Astrocyte (in vitro differentiated cells and primary cell): ENCODE data around the gene RUNX1. TPM values are rescaled to one million over a fixed set of nuclear protein-coding genes. Genes with fewer than 3 reads are reported as not detected.
A peak's percentile ranks its signal among the peaks of the same experiment; 100 is the strongest.

ENCODE experiments used
- DNase-seq: peaks from one replicate; pipeline ENCODE4 v3.0.0-alpha.2; 2010; ENCODE audit warnings: low read depth
- FAIRE-seq: peaks from 2 replicates; lab custom pipeline; 2011; peaks lifted over from hg19 to GRCh38; lab: Jason Lieb, UNC
- H2AFZ ChIP-seq: 2 replicates; pipeline ENCODE4 v1.6.0; 2012; ENCODE audit warnings: low read depth, low read length, inconsistent platforms
- H3K27ac ChIP-seq: 2 replicates; pipeline ENCODE4 v1.5.1; 2011; ENCODE audit warnings: low read depth, low read length, inconsistent platforms
- H3K27me3 ChIP-seq: 2 replicates; pipeline ENCODE4 v1.6.0; 2011; ENCODE audit warnings: low read length, inconsistent platforms; ENCODE audit not compliant: insufficient read depth
- H3K36me3 ChIP-seq: 2 replicates; pipeline ENCODE4 v1.5.1; 2011; ENCODE audit warnings: low read length, inconsistent platforms; ENCODE audit not compliant: insufficient read depth
- H3K4me1 ChIP-seq: 2 replicates; pipeline ENCODE4 v1.5.1; 2011; ENCODE audit warnings: low read length, inconsistent platforms; ENCODE audit not compliant: insufficient read depth
- H3K4me2 ChIP-seq: 2 replicates; pipeline ENCODE4 v1.6.0; 2012; ENCODE audit warnings: low read length, inconsistent platforms
- H3K4me3 ChIP-seq: 2 replicates; pipeline ENCODE4 v1.5.1; 2011; ENCODE audit warnings: low read depth, mild to moderate bottlenecking, low read length, inconsistent platforms; ENCODE audit not compliant: insufficient read depth
- H3K79me2 ChIP-seq: 2 replicates; pipeline ENCODE4 v1.6.0; 2012; ENCODE audit warnings: mild to moderate bottlenecking, low read length, inconsistent platforms; ENCODE audit not compliant: insufficient read depth
- H3K9ac ChIP-seq: 2 replicates; pipeline ENCODE4 v1.6.0; 2012; ENCODE audit warnings: mild to moderate bottlenecking, low read length, inconsistent platforms
- H3K9me3 ChIP-seq: 2 replicates; pipeline ENCODE4 v1.5.1; 2012; ENCODE audit warnings: low read depth, mild to moderate bottlenecking, low read length, inconsistent platforms; ENCODE audit not compliant: insufficient read depth
- H4K20me1 ChIP-seq: 2 replicates; pipeline ENCODE4 v1.6.0; 2012; ENCODE audit warnings: low read length, inconsistent platforms; ENCODE audit not compliant: insufficient read depth
- H3K27ac Mint-ChIP-seq: one replicate; pipeline ENCODE4 v1.8.0; 2021; ENCODE audit warnings: mild to moderate bottlenecking, mixed read lengths; ENCODE audit not compliant: unreplicated experiment
- H3K27me3 Mint-ChIP-seq: one replicate; pipeline ENCODE4 v1.8.0; 2021; ENCODE audit warnings: low read depth, mixed read lengths; ENCODE audit not compliant: unreplicated experiment
- H3K36me3 Mint-ChIP-seq: one replicate; pipeline ENCODE4 v1.8.0; 2021; ENCODE audit warnings: low read depth, mixed read lengths; ENCODE audit not compliant: unreplicated experiment
- H3K4me1 Mint-ChIP-seq: one replicate; pipeline ENCODE4 v1.8.0; 2021; ENCODE audit warnings: low read depth, mixed read lengths; ENCODE audit not compliant: unreplicated experiment
- H3K4me3 Mint-ChIP-seq: one replicate; pipeline ENCODE4 v1.8.0; 2021; ENCODE audit warnings: mild to moderate bottlenecking, moderate library complexity, mixed read lengths; ENCODE audit not compliant: unreplicated experiment
- H3K9me3 Mint-ChIP-seq: one replicate; pipeline ENCODE4 v1.8.0; 2021; ENCODE audit warnings: mild to moderate bottlenecking, mixed read lengths; ENCODE audit not compliant: unreplicated experiment
- CTCF ChIP-seq: IDR thresholded peaks from 2 replicates; pipeline ENCODE4 v1.5.1; 2011; ENCODE audit warnings: low read depth, mild to moderate bottlenecking, inconsistent platforms, low read length, moderate library complexity; ENCODE audit not compliant: insufficient read depth
- EZH2 ChIP-seq: IDR thresholded peaks from 2 replicates; pipeline ENCODE4 v1.6.1; 2012; ENCODE audit warnings: mild to moderate bottlenecking, low read length, inconsistent platforms; ENCODE audit not compliant: insufficient read depth
- total RNA-seq: library from RNA; stranded (reverse); gene quantifications from 2 replicates; pipeline ENCODE4 v1.2.1, GENCODE V29; 2021

The RUNX1 gene
- total RNA-seq, 1 donor from 2014 or later = 84.6 TPM

DNA sequence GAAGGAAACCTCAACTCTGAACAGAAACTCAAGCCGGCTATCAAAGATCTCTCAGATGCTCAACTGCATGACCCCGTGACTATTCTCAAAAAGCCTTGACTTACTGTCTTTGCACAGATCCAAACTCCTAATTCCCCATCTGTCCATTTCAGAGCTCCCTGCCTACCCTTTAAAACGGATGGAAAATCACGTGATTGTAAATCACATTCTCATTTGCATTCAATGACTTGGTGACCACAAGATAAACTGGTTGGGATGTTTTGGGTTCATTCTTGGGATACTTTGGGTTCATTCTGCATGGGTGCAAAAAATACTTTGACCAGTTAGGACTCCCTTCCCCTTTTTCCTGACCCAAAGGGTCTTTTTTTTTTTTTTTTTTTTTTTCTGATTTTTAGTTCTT lies 41.3 kb upstream of the RUNX1 start:
- no peak overlapping the region for H3K4me3 Mint-ChIP-seq
- H3K4me3 ChIP-seq = no peak overlapping the region
- H3K4me1 Mint-ChIP-seq = peaks cover 23% of the 10 kb centered on the region
- H3K36me3 ChIP-seq = no peaks in the 10 kb centered on the region
- peaks cover 8% of the 10 kb centered on the region for H3K9me3 Mint-ChIP-seq
- no peak for TF ChIP-seq CTCF
- no peak for TF ChIP-seq EZH2
- peaks cover 14% of the 10 kb centered on the region for H3K4me1 ChIP-seq
- no peaks in the 10 kb centered on the region for H4K20me1 ChIP-seq
- H3K79me2 ChIP-seq = no peaks in the 10 kb centered on the region
- H3K36me3 Mint-ChIP-seq = no peaks in the 10 kb centered on the region
- no peaks in the 10 kb centered on the region for H3K27me3 ChIP-seq
- no peak overlapping the region for H3K27ac ChIP-seq
- H3K9me3 ChIP-seq = no peaks in the 10 kb centered on the region
- no peak overlapping the region for H3K27ac Mint-ChIP-seq
- H3K4me2 ChIP-seq = no peak overlapping the region
- H2AFZ ChIP-seq = no peak overlapping the region
- no peak overlapping the region for H3K9ac ChIP-seq
- H3K27me3 Mint-ChIP-seq = no peaks in the 10 kb centered on the region
- no peak for DNase-seq
- FAIRE-seq = no peak

GRCh38 chr21:35088319-35088771 lies 39.2 kb upstream of the RUNX1 start:
- Mint-ChIP-seq H3K4me1 (peaks cover 32% of the 10 kb centered on the region), H3K27ac (no peak overlapping the region), H3K27me3 (no peaks in the 10 kb centered on the region), H3K36me3 (peaks cover 4% of the 10 kb centered on the region), H3K4me3 (no peak overlapping the region), H3K9me3 (peaks cover 7% of the 10 kb centered on the region)
- H3K27me3 ChIP-seq = no peaks in the 10 kb centered on the region
- TF ChIP-seq CTCF (no peak), EZH2 (no peak)
- H3K4me2 ChIP-seq = no peak overlapping the region
- H3K79me2 ChIP-seq = no peaks in the 10 kb centered on the region
- H3K9ac ChIP-seq = no peak overlapping the region
- no peaks in the 10 kb centered on the region for H3K36me3 ChIP-seq
- no peak overlapping the region for H2AFZ ChIP-seq
- H3K9me3 ChIP-seq = peaks cover 3% of the 10 kb centered on the region
- H3K4me1 ChIP-seq = peaks cover 22% of the 10 kb centered on the region
- DNase-seq = peak; percentile 52
- no peaks in the 10 kb centered on the region for H4K20me1 ChIP-seq
- no peak overlapping the region for H3K27ac ChIP-seq
- no peak overlapping the region for H3K4me3 ChIP-seq
- FAIRE-seq = peak; percentile 75

DNA sequence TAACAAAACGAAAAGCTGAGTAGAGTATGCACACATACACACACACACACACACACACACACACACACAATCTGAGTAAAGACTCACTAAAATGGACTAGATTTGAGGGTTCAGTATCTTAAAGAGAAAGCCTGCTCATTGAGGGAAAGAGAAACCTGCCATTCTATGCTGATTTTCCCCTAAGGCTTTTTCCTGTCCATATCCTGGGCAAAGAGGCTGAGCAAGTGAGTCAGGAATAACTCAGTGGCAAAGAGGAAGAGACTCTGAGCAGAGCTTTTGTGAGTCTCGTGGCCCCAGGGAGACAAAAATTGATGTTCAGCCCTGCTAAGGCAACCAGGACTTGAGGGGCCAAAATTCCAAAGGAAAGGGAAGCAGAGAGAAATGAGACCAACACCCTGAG lies 37.3 kb upstream of the RUNX1 start:
- H3K27ac Mint-ChIP-seq = peak overlapping the region; percentile 98
- H3K36me3 ChIP-seq = no peaks in the 10 kb centered on the region
- peak; percentile 55 for DNase-seq
- H3K27me3 Mint-ChIP-seq = no peaks in the 10 kb centered on the region
- no peak overlapping the region for H3K4me3 Mint-ChIP-seq
- peaks cover 22% of the 10 kb centered on the region for H3K4me1 ChIP-seq
- H3K4me3 ChIP-seq = no peak overlapping the region
- peaks cover 32% of the 10 kb centered on the region for H3K4me1 Mint-ChIP-seq
- H2AFZ ChIP-seq = peak overlapping the region; percentile 31
- peak; percentile 90 for FAIRE-seq
- no peaks in the 10 kb centered on the region for H4K20me1 ChIP-seq
- H3K9me3 Mint-ChIP-seq = peaks cover 11% of the 10 kb centered on the region
- H3K27me3 ChIP-seq = no peaks in the 10 kb centered on the region
- peaks cover 3% of the 10 kb centered on the region for H3K9me3 ChIP-seq
- TF ChIP-seq CTCF = no peak
- TF ChIP-seq EZH2 = no peak
- peaks cover 4% of the 10 kb centered on the region for H3K36me3 Mint-ChIP-seq
- no peaks in the 10 kb centered on the region for H3K79me2 ChIP-seq
- H3K9ac ChIP-seq = peak overlapping the region; percentile 51
- peak overlapping the region; percentile 87 for H3K27ac ChIP-seq
- H3K4me2 ChIP-seq = peak overlapping the region; percentile 48
